Hepatocyte (in vitro differentiated cells): ENCODE measurements around the gene MAP4K1.

Experiments used
- EZH2 ChIP-seq: fragments of 200-600 bp; sonication (generic); IDR thresholded peaks from 2 replicates; pipeline ENCODE4 v1.6.1; 2016; ENCODE audit warnings: antibody characterized with exemption, mild to moderate bottlenecking, borderline replicate concordance
- EZH2phosphoT487 ChIP-seq: fragments of 200-600 bp; sonication (generic); IDR thresholded peaks from one replicate; pipeline ENCODE4 v1.6.1; 2018; ENCODE audit warnings: antibody characterized with exemption, mild to moderate bottlenecking, low read depth, moderate library complexity; ENCODE audit not compliant: unreplicated experiment, severe bottlenecking
- TF ChIP-seq, protein P1 (sequence below): fragments of 200-600 bp; sonication (generic); IDR thresholded peaks from 2 replicates; pipeline ENCODE4 v1.5.1; 2016; ENCODE audit warnings: antibody characterized with exemption, mild to moderate bottlenecking; ENCODE audit not compliant: poor library complexity

DNA sequence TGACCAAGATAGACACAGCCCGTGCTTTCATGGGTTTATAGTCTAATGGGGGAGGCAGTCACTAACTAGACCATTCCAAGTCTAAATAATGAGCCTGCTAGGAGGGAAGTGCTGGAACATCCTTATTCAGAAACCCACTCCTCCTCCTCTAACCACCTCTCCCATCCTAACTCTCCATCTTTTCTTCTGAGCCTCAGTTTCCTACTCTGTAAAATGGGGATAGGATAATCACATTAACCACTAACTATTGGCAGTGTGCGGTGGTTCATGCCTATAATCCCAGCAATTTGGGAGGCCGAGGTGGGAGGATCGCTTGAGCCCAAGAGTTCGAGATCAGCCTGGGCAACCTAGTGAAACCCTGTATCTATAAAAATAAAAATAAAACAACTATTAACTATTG, 68.7 kb downstream of the MAP4K1 start:
- TF ChIP-seq, protein P1, sequence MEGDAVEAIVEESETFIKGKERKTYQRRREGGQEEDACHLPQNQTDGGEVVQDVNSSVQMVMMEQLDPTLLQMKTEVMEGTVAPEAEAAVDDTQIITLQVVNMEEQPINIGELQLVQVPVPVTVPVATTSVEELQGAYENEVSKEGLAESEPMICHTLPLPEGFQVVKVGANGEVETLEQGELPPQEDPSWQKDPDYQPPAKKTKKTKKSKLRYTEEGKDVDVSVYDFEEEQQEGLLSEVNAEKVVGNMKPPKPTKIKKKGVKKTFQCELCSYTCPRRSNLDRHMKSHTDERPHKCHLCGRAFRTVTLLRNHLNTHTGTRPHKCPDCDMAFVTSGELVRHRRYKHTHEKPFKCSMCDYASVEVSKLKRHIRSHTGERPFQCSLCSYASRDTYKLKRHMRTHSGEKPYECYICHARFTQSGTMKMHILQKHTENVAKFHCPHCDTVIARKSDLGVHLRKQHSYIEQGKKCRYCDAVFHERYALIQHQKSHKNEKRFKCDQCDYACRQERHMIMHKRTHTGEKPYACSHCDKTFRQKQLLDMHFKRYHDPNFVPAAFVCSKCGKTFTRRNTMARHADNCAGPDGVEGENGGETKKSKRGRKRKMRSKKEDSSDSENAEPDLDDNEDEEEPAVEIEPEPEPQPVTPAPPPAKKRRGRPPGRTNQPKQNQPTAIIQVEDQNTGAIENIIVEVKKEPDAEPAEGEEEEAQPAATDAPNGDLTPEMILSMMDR, result no peak
- TF ChIP-seq EZH2phosphoT487 (no peak), EZH2 (no peak)
